H1 (cell line): ENCODE measurements around the gene TRAPPC6A. TPM values are rescaled to one million over a fixed set of nuclear protein-coding genes. Genes with fewer than 3 reads are reported as not detected.
A peak's percentile ranks its signal among the peaks of the same experiment; 100 is the strongest.

Source experiments
- PHF8 ChIP-seq: fragments of 200-600 bp; sonication (generic); conservative IDR thresholded peaks from 2 replicates; pipeline ENCODE4 v1.7.1; 2012; ENCODE audit warnings: low read depth, mild to moderate bottlenecking, inconsistent platforms, low read length, moderate library complexity
- polyA plus RNA-seq, 7 experiments: library from polyadenylated mRNA; depleted of rRNA in 3 of 7; stranded (reverse) in 5 of 7; unstranded in 2 of 7; fragments of >200 nt in 5 of 7; fragments of 200-250 nt in 2 of 7; gene quantifications; 1 replicate in 5 of 7; 2 replicates in 1 of 7; 4 replicates in 1 of 7; pipeline versions ENCODE4 v1.2.1 to v1.2.3, GENCODE V29; 2011 to 2013; ENCODE audit warnings: missing spikeins in 2 of 7, mixed read lengths in 2 of 7
- total RNA-seq: library from RNA; stranded (reverse); fragmentation: NEBNext Ultra II Directional; extraction: Animal tissue kit (Norgen Biotek cat#: 25700); gene quantifications from 2 replicates; pipeline ENCODE4 v1.2.1, GENCODE V29; 2021

TRAPPC6A gene
- total and polyA plus RNA-seq, 2 of the 8 experiments (the other 6 are each of a cell fraction or from before 2014, with no cell fraction given), result 31.8 to 130 TPM

- peak; percentile 86 for TF ChIP-seq PHF8
Measured at GRCh38 chr19:45177817-45178261, at the start of gene TRAPPC6A (continued).
